Measurements from ENCODE around the gene SLAMF7.

- TF ChIP-seq REST (IDR thresholded peaks at IDR 0.05) (no peak), MAX (IDR thresholded peaks at IDR 0.05) (no peak), CTCF (IDR thresholded peaks at IDR 0.05; ENCODE audit: low read depth, low read length, missing input control) (peak; percentile 84), TAF1 (conservative IDR thresholded peaks at IDR 0.05) (no peak), RAD21 (IDR thresholded peaks at IDR 0.05) (peak; percentile 95 to 96), GABPA (IDR thresholded peaks at IDR 0.05 in 1 of 2, conservative IDR thresholded peaks at IDR 0.05 in 1 of 2) (no peak), SP1 (IDR thresholded peaks at IDR 0.05) (no peak), ATF3 (IDR thresholded peaks at IDR 0.05) (no peak), HNF4G (IDR thresholded peaks at IDR 0.05) (no peak), FOXA2 (IDR thresholded peaks at IDR 0.05) (no peak), YY1 (IDR thresholded peaks at IDR 0.05) (no peak)
Observed at GRCh38 chr1:160726498-160727315, 12.3 kb upstream of the SLAMF7 start.

Measured in liver (tissue), 3 donors.